Measurements from ENCODE around the gene VPS26B.
"Not testable (repeated sequence)": the region's sequence is repeated elsewhere in the genome, so short reads cannot be mapped to it uniquely, and the experiment has no call there.

Gene VPS26B

GRCh38 chr11:134260983-134261382, 36.5 kb downstream of the VPS26B start:
- no peak for DNase-seq

DNA sequence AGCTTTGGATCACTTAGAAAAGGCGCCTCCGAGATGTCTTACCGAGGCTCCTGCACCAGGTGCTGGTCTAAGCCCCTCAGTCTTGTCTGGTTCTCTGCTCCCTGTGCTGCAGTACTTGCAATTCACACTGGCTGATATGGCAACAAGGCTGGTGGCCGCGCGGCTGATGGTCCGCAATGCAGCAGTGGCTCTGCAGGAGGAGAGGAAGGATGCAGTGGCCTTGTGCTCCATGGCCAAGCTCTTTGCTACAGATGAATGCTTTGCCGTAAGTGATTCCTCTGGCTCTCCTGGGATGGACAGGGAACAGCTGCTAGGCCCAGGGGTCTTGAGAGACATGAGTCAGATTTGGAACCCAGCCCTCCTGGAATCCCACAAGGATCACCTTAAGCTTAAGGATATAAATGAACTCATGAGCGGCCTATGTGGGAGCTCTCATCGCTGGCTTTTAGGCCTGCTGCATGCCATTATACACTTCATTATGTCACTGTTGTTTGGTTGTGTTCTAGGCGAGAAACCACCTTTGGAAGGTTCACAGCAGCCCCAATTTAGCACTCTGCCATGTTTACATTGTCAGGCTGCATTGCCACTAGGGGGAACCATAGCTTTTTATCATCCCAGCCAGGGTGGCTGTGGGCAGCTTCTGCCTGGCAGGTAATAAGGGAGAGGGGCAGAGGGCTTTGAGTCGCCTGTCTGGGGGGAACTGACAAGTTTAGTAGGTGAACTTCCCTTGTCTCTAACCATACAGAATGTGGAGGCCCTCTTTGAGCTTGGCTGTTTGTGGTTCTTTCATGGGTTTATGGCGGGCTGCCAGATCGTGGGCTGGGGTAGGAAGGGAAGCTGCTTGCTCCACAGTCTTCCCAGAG, 37.4 kb downstream of the VPS26B start:
- DNase-seq: no peak

GRCh38 chr11:134264966-134265764, 40.7 kb downstream of the VPS26B start:
- no peak for DNase-seq

DNA sequence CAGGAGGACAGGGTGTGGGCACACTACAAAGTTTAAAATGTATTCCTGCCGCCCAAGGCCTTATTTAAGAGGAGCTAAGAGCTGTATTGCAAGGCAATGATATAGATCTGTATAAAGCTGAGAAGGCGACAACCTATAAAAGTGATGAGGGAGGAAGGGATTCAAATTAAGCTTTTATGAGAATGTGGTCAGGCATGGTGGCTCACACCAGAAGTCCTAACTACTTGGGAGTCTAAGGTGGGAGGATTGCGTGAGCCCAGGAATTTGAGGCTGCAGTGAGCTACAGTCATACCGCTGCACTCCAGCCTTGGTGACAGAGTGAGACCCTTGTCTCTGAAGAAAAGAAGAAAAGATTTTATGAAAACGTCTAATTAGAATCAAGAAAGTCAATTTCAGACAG, 42.0 kb downstream of the VPS26B start:
- DNase-seq: no peak

DNA sequence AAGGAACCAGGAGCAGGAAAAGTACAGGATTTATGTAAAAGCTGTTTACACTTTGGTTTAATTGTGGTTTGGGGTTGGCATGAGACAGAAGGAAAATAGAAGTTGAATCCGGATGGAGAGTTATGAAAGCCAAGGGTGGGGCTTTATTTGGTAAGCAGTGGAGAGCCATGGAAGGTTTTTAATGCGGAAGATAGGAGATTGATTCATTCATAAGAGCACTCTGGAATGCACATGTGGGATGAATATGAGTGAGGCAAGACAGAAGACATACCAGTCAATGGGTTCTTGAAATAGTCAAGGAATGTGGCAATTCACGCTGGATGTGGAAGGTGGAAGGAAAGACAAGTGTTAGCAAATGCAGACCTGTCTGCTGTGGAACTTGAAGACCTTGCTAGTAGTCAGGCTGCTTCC, 42.4 kb downstream of the VPS26B start:
- no peak for DNase-seq

- DNase-seq: no peak
Measured at GRCh38 chr11:134267461-134267860, 43.0 kb downstream of the VPS26B start.

DNA sequence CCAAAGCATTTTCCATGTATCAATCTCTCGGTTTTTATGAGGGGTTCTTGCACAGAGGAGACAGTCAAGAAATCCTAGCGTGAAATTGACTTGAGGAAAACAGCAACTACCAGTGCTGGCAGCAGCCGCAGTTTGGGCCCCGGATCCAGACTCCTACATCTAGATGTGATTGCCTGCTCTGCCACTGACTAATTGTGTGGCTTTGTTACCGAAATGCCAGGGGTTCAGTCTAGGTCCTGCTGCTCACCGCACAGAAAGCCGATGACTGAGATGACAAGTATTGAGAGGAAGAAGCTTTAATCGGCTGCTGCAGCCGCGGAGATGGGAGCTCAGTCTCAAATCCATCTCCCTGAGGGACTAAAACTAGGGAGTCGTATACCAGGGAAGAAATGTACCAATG, 43.5 kb downstream of the VPS26B start:
- DNase-seq: no peak

DNA sequence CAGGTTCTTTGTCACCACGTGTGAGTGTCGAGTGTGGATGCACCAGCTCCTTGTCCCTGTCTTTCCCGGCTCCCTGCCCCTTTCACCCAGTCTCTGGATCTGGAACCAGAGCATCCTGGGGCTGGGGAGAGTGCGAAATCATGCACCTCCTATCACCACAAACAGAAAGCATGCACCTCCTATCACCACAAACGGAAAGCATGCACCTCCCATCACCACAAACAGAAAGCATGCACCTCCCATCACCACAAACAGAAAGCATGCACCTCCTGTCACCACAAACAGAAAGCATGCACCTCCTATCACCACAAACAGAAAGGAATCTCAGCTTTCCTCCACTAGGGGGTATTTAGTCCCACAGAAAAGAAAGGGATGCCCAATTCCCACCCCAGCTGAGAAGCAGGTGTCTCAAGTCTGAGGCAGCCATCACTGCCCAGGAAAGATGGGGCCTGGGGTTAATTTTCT, 45.8 kb downstream of the VPS26B start:
- no peak for DNase-seq

DNA sequence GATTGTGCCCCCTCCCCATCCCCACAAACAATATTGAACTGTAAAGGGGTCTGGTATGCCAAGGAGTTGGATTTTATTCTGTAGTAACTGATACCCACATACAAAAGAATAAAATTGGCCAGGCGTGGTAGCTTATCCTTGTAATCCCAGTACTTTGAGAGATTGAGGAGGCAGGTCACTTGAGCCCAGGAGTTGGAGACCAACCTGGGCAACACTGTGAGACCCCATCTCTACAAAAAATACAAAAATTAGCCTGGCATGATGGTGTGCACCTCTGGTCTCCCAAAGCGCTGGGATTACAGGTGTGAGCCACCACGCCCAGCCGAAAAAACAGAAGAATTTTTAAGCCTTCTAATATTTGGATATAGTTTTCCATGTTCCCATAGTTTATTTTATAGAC, 47.5 kb downstream of the VPS26B start:
- no peak for DNase-seq

DNA sequence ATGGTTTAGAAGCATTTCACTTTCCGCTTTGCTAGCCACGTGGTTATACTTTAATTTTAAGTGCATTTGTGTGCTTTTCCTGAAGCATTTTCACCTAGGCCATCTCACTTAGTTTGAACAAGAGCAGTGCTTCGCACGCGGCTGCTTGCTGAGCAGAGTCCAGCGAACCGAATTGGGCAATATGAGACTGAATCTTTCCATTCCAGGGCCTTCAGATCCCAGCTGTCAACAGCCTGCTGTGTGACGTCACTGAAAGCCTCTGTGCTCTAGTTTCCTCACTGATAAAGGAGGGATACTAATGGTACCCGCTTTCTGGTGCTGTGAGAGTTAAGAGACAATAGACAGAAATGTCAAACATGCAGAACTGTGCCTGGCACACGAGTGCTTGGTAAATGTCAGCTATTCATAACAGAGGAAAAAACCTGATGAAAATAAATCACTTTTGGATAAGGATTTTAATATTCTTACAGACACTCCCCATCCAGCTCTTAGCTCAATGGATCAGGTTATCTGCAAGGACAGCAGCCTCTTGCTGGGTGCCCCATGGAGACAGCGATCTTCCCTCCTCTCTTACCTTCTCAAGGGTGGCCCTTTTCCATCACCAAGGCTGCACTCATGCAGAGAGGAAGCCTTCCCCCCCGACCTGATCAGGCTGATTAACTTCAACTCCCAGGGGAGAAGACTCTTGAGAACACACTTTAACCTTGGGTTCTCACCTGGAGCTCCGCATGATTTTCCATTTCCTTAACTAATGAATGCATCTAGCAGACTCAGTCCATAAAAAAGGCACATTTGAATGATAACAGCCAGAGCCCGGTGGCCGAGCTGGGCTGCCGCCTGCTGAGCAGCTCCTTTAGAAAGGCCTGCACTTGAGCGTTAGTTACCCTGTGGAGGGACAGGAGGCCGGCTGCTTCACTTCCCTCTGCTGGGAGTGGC, 48.2 kb downstream of the VPS26B start:
- DNase-seq: no peak

GRCh38 chr11:134273317-134273712, 48.8 kb downstream of the VPS26B start:
- DNase-seq: no peak

DNA sequence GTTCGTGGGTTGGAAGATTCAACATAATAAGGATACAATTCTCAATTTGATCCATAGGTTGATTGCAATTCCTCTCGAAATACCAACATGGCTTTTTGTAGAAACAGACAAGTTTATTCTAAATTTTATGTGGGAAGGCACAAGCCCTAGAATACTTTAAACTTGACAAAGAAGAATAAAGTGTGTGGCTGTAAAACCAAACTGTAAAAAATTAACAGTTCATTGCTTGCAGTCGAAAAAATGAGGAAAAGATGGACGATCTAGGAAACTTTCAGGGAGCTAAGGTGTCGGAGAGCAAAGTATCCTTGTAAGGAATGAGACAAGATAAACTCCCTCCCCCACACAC, 50.7 kb downstream of the VPS26B start:
- no peak for DNase-seq

- DNase-seq: peak; percentile 49
Measured at GRCh38 chr11:134275534-134276395, 51.3 kb downstream of the VPS26B start, which contains the start of gene GLB1L3. Gene GLB1L3 (plus strand): TSS chr11:134276379. CDS start chr11:134276741, 362 bp downstream.

DNA sequence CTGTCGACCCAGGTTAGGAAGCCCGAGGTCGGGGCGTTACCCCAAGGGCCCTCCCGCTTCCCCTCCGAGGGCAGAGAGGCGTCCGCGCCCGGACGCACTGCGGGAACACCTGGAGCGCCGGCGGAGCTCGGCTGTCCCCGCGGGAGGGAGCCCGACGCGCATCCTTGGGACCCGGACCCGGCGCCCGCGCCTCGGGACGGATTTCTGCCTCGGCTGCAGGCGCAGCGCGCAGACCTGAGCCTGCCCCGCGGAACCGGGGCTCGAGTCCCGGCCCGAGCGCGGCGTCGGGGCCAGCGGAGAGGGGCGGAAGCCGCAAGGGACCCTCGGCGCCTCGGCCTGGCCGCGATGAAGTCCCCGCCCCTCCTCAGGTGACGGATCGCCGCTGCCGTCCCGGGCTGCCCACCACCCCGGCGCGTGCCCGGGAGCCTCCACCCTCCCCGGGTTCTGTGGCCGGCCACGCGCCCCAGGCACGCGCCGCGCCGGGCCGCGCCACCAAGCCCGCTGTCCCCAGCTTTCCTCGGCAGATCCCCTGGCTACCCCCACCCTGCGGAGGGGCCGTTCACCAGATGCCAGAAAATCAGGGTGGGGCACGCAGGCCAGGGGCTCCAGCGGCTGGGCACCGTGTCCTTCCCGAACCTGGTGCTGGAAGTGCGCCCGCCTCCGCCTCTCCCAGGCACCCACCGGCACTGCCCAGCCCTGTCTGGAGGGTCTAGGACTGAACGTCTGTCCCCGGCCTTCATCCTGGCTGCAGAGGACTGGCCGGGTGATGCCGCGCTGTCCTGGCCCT, 52.1 kb downstream of the VPS26B start:
- no peak for DNase-seq

GRCh38 chr11:134277183-134278001, 52.9 kb downstream of the VPS26B start:
- no peak for DNase-seq

DNA sequence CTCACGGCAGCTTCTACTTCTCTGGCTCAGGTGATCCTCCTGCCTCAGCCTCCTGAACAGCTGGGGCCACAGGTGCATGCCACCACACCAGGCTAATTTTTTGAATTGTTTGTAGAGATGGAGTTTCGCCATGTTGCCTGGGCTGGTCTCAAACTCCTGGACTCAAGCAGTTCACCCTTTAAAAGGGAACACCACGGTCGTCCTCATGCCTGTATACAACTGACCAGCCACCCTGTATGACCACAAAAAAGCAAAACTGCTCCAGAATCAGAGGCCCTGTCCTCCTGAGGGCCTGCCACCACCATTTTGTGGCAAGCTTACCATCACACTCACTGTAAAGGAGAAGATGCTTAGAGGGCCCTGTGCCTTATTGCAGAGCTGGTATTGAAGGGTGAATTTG, 53.9 kb downstream of the VPS26B start:
- DNase-seq: no peak

DNA sequence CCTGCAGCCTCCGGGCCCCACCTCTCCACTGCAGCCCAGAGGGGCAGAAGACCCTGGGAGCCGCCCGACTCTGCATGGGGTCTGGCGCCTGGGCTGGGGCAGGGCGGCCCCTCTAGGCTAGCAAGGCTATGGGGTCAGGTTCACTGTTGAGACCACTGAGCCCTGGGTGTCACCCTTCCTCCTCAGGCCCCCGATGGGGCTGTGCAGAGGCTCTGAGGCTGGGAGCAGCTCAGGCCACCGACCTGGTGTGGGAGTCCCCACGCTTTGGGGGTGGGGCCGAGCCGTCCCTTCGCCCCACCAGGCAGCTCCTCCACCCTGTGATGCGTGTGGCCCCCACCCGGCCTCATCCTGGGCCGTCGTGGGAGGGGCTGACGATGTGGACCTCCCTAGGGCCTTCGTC, 57.2 kb downstream of the VPS26B start:
- not testable (repeated sequence) for DNase-seq

- DNase-seq: no peak
Measured at GRCh38 chr11:134282121-134283045, 57.9 kb downstream of the VPS26B start.

Measured in NCI-H2171 (cell line).